ENCODE measurements around the gene KIF16B.

DNA sequence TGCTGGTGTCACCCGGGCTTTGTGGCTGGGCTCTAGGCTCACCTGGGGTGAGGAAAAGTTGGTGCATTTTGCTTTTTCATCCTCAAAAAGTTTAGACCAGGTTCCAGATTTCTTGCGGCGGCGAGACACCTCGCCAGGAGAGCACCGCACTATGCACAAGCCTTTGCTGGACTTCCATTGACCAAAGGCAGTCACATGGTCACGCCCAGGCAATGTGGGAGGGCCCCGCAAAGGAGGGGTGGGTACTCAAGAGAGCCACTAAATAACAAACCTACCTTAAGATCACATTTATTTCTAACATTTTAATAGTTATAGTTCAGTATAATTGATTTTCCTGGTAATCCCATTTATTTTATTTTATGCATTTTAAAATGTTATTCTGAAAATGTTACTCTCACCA is 3.0 kb upstream of the KIF16B start:
- no peak for TF ChIP-seq ARNTL (CRISPR knock-in tag; IDR thresholded peaks at IDR 0.05)
- TF ChIP-seq, protein P1, sequence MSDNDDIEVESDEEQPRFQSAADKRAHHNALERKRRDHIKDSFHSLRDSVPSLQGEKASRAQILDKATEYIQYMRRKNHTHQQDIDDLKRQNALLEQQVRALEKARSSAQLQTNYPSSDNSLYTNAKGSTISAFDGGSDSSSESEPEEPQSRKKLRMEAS (IDR thresholded peaks at IDR 0.05): 0 out of 2 replicates have a peak, but pooled peaks have one; percentile 0
- TF ChIP-seq NFYB (CRISPR knock-in tag; IDR thresholded peaks at IDR 0.05): no peak
- TF ChIP-seq AHR (CRISPR knock-in tag; IDR thresholded peaks at IDR 0.05): no peak
- TF ChIP-seq, protein P2, sequence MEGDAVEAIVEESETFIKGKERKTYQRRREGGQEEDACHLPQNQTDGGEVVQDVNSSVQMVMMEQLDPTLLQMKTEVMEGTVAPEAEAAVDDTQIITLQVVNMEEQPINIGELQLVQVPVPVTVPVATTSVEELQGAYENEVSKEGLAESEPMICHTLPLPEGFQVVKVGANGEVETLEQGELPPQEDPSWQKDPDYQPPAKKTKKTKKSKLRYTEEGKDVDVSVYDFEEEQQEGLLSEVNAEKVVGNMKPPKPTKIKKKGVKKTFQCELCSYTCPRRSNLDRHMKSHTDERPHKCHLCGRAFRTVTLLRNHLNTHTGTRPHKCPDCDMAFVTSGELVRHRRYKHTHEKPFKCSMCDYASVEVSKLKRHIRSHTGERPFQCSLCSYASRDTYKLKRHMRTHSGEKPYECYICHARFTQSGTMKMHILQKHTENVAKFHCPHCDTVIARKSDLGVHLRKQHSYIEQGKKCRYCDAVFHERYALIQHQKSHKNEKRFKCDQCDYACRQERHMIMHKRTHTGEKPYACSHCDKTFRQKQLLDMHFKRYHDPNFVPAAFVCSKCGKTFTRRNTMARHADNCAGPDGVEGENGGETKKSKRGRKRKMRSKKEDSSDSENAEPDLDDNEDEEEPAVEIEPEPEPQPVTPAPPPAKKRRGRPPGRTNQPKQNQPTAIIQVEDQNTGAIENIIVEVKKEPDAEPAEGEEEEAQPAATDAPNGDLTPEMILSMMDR (CRISPR knock-in tag; IDR thresholded peaks at IDR 0.05): no peak
